HG02870 (cell line): ENCODE measurements around the gene CEMIP.

Experiments used
- ATAC-seq: cut with Tn5 transposase; IDR thresholded peaks from one replicate; pipeline ENCODE4 v1.9.1; 2021; ENCODE audit warnings: mild to moderate bottlenecking, moderate library complexity; ENCODE audit not compliant: unreplicated experiment

Gene CEMIP

GRCh38 chr15:80783260-80783659 lies 4.1 kb downstream of the CEMIP start:
- no peak for ATAC-seq

- ATAC-seq = no peak
Observed at GRCh38 chr15:80785335-80785734, 6.2 kb downstream of the CEMIP start.

- ATAC-seq = no peak
Observed at GRCh38 chr15:80785811-80786354, 6.7 kb downstream of the CEMIP start.

GRCh38 chr15:80787316-80787715 lies 8.1 kb downstream of the CEMIP start:
- ATAC-seq = no peak

GRCh38 chr15:80788536-80788935 lies 9.4 kb downstream of the CEMIP start:
- no peak for ATAC-seq

GRCh38 chr15:80789296-80789695 lies 10.1 kb downstream of the CEMIP start:
- ATAC-seq = no peak

GRCh38 chr15:80789796-80790195 lies 10.6 kb downstream of the CEMIP start:
- no peak for ATAC-seq

GRCh38 chr15:80790236-80790635 lies 11.1 kb downstream of the CEMIP start:
- no peak for ATAC-seq

GRCh38 chr15:80791004-80791403 lies 11.8 kb downstream of the CEMIP start:
- no peak for ATAC-seq

- no peak for ATAC-seq
Observed at GRCh38 chr15:80796407-80796806, 17.2 kb downstream of the CEMIP start.

- ATAC-seq = no peak
Observed at GRCh38 chr15:80798911-80799310, 19.7 kb downstream of the CEMIP start.

GRCh38 chr15:80800067-80800466 lies 20.9 kb downstream of the CEMIP start:
- no peak for ATAC-seq

GRCh38 chr15:80801891-80802680 lies 22.9 kb downstream of the CEMIP start:
- ATAC-seq = no peak

GRCh38 chr15:80803580-80804525 lies 24.7 kb downstream of the CEMIP start:
- no peak for ATAC-seq

GRCh38 chr15:80804970-80805495 lies 25.9 kb downstream of the CEMIP start:
- no peak for ATAC-seq

GRCh38 chr15:80811781-80812315 lies 32.7 kb downstream of the CEMIP start:
- ATAC-seq = no peak

- ATAC-seq = no peak
Observed at GRCh38 chr15:80815106-80815505, 35.9 kb downstream of the CEMIP start.

GRCh38 chr15:80816049-80816653 lies 37.0 kb downstream of the CEMIP start:
- ATAC-seq = no peak

GRCh38 chr15:80816936-80817335 lies 37.8 kb downstream of the CEMIP start:
- no peak for ATAC-seq

GRCh38 chr15:80817901-80818300 lies 38.7 kb downstream of the CEMIP start:
- no peak for ATAC-seq

- ATAC-seq = no peak
Observed at GRCh38 chr15:80819001-80819400, 39.8 kb downstream of the CEMIP start.
